Measurements from ENCODE around the gene FAM170B. TPM values are rescaled to one million over a fixed set of nuclear protein-coding genes. Genes with fewer than 3 reads are reported as not detected.

The FAM170B gene
- total and polyA plus RNA-seq, 9 of the 15 experiments (the other 6 are each of a cell fraction or from before 2014, with no cell fraction given): 0.11 to 0.21 TPM; not detected in 7

GRCh38 chr10:49161411-49161997, 27.7 kb upstream of the FAM170B start (continued):
- TF ChIP-seq ATF1 (CRISPR knock-in tag; IDR thresholded peaks at IDR 0.05) (no peak), ATF1 (tag; IDR thresholded peaks at IDR 0.05) (peak; percentile 44), CBFB (CRISPR knock-in tag; IDR thresholded peaks at IDR 0.05) (peak; percentile 94), HDAC2 (IDR thresholded peaks at IDR 0.05) (peak; percentile 91), BACH1 (tag; IDR thresholded peaks at IDR 0.05) (peak; percentile 86), TBL1XR1 (IDR thresholded peaks at IDR 0.05; ENCODE audit: low read length in 2 of 2) (peak in 1 of 2 experiments; percentile 75; a peak in 2 of 4 replicates), NFE2 (IDR thresholded peaks at IDR 0.05; ENCODE audit: low read depth) (peak; percentile 82), ZNF766 (CRISPR knock-in tag; conservative IDR thresholded peaks at IDR 0.05) (0 out of 2 replicates have a peak, but pooled peaks have one; percentile 32), CREBBP (IDR thresholded peaks at IDR 0.05; ENCODE audit: low read depth, low read length) (no peak), CHD2 (IDR thresholded peaks at IDR 0.05; ENCODE audit: low read depth, low read length) (0 out of 2 replicates have a peak, but pooled peaks have one; percentile 36), ATF6 (CRISPR knock-in tag; IDR thresholded peaks at IDR 0.05) (no peak), NFYB (IDR thresholded peaks at IDR 0.05; ENCODE audit: extremely low read depth, insufficient read length) (no peak), CEBPB (tag; IDR thresholded peaks at IDR 0.05) (peak; percentile 95), PTBP1 (IDR thresholded peaks at IDR 0.05; ENCODE audit: low read depth, low read length) (no peak), ZFP91 (CRISPR knock-in tag; IDR thresholded peaks at IDR 0.05) (no peak), ZNF589 (CRISPR knock-in tag; IDR thresholded peaks at IDR 0.05; ENCODE audit: low read depth) (peak; percentile 35; the same call in 1 of the 2 replicates), JUND (IDR thresholded peaks at IDR 0.05; ENCODE audit: borderline replicate concordance, low read depth, low read length) (peak; percentile 88), JUND (tag; IDR thresholded peaks at IDR 0.05; ENCODE audit: borderline replicate concordance, low read depth, low read length) (peak; percentile 86; the same call in 2 of the 3 replicates), L3MBTL2 (IDR thresholded peaks at IDR 0.05) (peak; percentile 79), GTF2B (IDR thresholded peaks at IDR 0.05; ENCODE audit: extremely low read depth, insufficient read length) (no peak), FOSL1 (tag; conservative IDR thresholded peaks at IDR 0.05) (peak; percentile 92), HES1 (IDR thresholded peaks at IDR 0.05; ENCODE audit: low read depth) (no peak), NELFE (IDR thresholded peaks at IDR 0.05; ENCODE audit: insufficient read depth, insufficient read length) (no peak)

Measured in K562 (cell line).